HepG2 (cell line): ENCODE measurements around the gene KIFC1. TPM values are rescaled to one million over a fixed set of nuclear protein-coding genes. Genes with fewer than 3 reads are reported as not detected.

ENCODE experiments used
- BORCS8-MEF2B ChIP-seq: sonication (generic); formaldehyde crosslinking; IDR thresholded peaks from 2 replicates; pipeline ENCODE4 v1.8.0; 2022; ENCODE audit warnings: mild to moderate bottlenecking, missing genetic modification reagents
- HMG20B ChIP-seq: conservative IDR thresholded peaks from 2 replicates; pipeline ENCODE4 v1.6.1; 2016; ENCODE audit warnings: missing genetic modification reagents, missing compliant biosample characterization
- HOXA9 ChIP-seq: sonication (generic); formaldehyde crosslinking; IDR thresholded peaks from 2 replicates; pipeline ENCODE4 v1.8.1; 2022; ENCODE audit warnings: missing genetic modification reagents, mild to moderate bottlenecking, moderate library complexity, borderline replicate concordance
- PATZ1 ChIP-seq: sonication (generic); formaldehyde crosslinking; IDR thresholded peaks from 2 replicates; pipeline ENCODE4 v1.4.0; 2020; ENCODE audit warnings: missing genetic modification reagents
- SOX5 ChIP-seq: IDR thresholded peaks from 2 replicates; pipeline ENCODE4 v1.6.1; 2016; ENCODE audit warnings: borderline replicate concordance
- TAF15 ChIP-seq: fragments of 200-400 bp; formaldehyde crosslinking; IDR thresholded peaks from one replicate; pipeline ENCODE4 v1.6.1; 2018; ENCODE audit warnings: mild to moderate bottlenecking, low read depth, low read length; ENCODE audit not compliant: poor library complexity, severe bottlenecking
- ZBTB40 ChIP-seq, 2 experiments: fragments of 450-650 bp in 1 of 2; sonication (generic) in 1 of 2; formaldehyde crosslinking in 1 of 2; IDR thresholded peaks; 2 replicates each; pipeline versions ENCODE4 v1.6.1 to v1.8.0; 2016 to 2022; ENCODE audit warnings: antibody characterized with exemption in 1 of 2, mild to moderate bottlenecking in 1 of 2, missing genetic modification reagents in 1 of 2
- ZNF280B ChIP-seq: sonication (generic); formaldehyde crosslinking; IDR thresholded peaks from 2 replicates; pipeline ENCODE4 v1.5.0; 2020; ENCODE audit warnings: missing genetic modification reagents, mild to moderate bottlenecking, borderline replicate concordance
- ZNF326 ChIP-seq: sonication (generic); formaldehyde crosslinking; IDR thresholded peaks from 2 replicates; pipeline ENCODE4 v1.4.0; 2020; ENCODE audit warnings: missing genetic modification reagents, borderline replicate concordance
- ZNF331 ChIP-seq: sonication (generic); formaldehyde crosslinking; IDR thresholded peaks from 2 replicates; pipeline ENCODE4 v1.4.0; 2020; ENCODE audit warnings: missing genetic modification reagents
- ZNF530 ChIP-seq: sonication (generic); formaldehyde crosslinking; IDR thresholded peaks from 2 replicates; pipeline ENCODE4 v1.5.0; 2020; ENCODE audit warnings: low read depth, mild to moderate bottlenecking, missing genetic modification reagents
- polyA plus RNA-seq, 8 experiments: library from polyadenylated mRNA; depleted of rRNA in 3 of 8; stranded (reverse) in 7 of 8; unstranded in 1 of 8; fragments of >200 nt; fragmentation: Illumina TruSeq in 4 of 8; extraction: Trizol in 4 of 8; gene quantifications; 2 replicates each; pipeline versions ENCODE4 v1.2.1 to v1.2.3, GENCODE V29; 2011 to 2016; ENCODE audit warnings: low read depth in 4 of 8, missing spikeins in 1 of 8, mixed read lengths in 1 of 8; ENCODE audit not compliant: insufficient read depth in 1 of 8
- total RNA-seq, 5 experiments: library from RNA; depleted of rRNA; stranded (reverse); fragments of >200 nt; fragmentation: Illumina TruSeq; extraction: Trizol; gene quantifications; 2 replicates each; pipeline ENCODE4 v1.2.3, GENCODE V29; 2016; ENCODE audit warnings: low read depth in 1 of 5

The KIFC1 gene
- total and polyA plus RNA-seq, 2 of the 13 experiments (the other 11 are each of a cell fraction or from before 2014, with no cell fraction given), result 25.0 to 45.5 TPM

- TF ChIP-seq HMG20B (peak; percentile 67), ZNF280B (CRISPR knock-in tag) (peak; percentile 87), SOX5 (peak; percentile 34; the same call in 1 of the 2 replicates), BORCS8-MEF2B (CRISPR knock-in tag) (peak; percentile 93), HOXA9 (peak; percentile 95), PATZ1 (peak; percentile 88), TAF15 (peak; percentile 33), ZNF530 (CRISPR knock-in tag) (no peak), ZNF331 (peak; percentile 86), ZNF326 (CRISPR knock-in tag) (no peak), ZBTB40 (IDR thresholded peaks at IDR 0.05) (peak; percentile 55; the same call in 1 of the 2 replicates), ZBTB40 (CRISPR knock-in tag; IDR thresholded peaks at IDR 0.05) (peak; percentile 80)
Measured at GRCh38 chr6:33454009-33454946, 62.7 kb downstream of the KIFC1 start, which contains the start of gene ZBTB9 (continued).
